PFSK-1 (cell line): ENCODE results near the gene MRPL1.

Experiments
- POLR2AphosphoS5 ChIP-seq: IDR thresholded peaks from 2 replicates; pipeline ENCODE4 v1.6.1; 2012; ENCODE audit warnings: low read depth, mild to moderate bottlenecking, control low read depth, low read length, moderate library complexity
- REST ChIP-seq, 2 experiments: IDR thresholded peaks; 2 replicates each; pipeline versions ENCODE4 v1.6.1 to v1.8.0; 2011 to 2012; ENCODE audit warnings: low read depth in 2 of 2, low read length in 2 of 2, control low read depth in 1 of 2, inconsistent platforms in 1 of 2, mild to moderate bottlenecking in 1 of 2, moderate library complexity in 1 of 2; ENCODE audit not compliant: insufficient read depth in 1 of 2
- TAF1 ChIP-seq: IDR thresholded peaks from 2 replicates; pipeline ENCODE4 v1.6.1; 2012; ENCODE audit warnings: low read length, control low read depth, borderline replicate concordance; ENCODE audit not compliant: insufficient read depth

DNA sequence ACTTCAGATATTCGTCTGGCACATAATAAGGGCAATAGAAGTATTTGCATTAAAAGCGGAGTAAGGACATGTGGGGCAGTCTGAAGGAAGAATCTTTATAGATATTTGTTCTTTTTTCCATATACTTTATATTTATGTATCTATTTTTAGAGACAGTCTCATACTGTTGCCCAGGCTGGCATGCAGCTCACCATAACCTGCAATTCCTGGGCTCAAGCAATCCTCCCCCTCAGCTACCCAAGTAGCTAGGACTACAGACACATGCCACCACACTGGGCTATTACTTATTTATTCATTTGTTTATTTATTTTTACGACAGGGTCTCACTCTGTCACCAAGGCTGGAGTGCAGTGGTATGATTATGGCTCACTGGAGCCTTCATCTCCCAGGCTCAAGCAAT is 16.7 kb upstream of the MRPL1 start:
- TF ChIP-seq TAF1: no peak
- no peak for TF ChIP-seq POLR2AphosphoS5
- no peak for TF ChIP-seq REST (IDR thresholded peaks at IDR 0.05; ENCODE audit: insufficient read depth in 1 of 2, low read depth in 2 of 2, low read length in 2 of 2)
